Stimulated activated CD4-positive, alpha-beta T cell treated with anti-CD3 and anti-CD28 coated beads, Interleukin-2, amount 100 ng/mL, for 24 hours (primary cell): ENCODE results near the gene DOCK9.
"Not testable (repeated sequence)": the region's sequence is repeated elsewhere in the genome, so short reads cannot be mapped to it uniquely, and the experiment has no call there.

Experiments used
- DNase-seq, 2 donors: peaks; one replicate each; pipeline ENCODE4 v3.0.0-alpha.2; 2020

Gene DOCK9

GRCh38 chr13:98819382-98820010, 158.4 kb downstream of the DOCK9 start:
- no peak for DNase-seq

DNA sequence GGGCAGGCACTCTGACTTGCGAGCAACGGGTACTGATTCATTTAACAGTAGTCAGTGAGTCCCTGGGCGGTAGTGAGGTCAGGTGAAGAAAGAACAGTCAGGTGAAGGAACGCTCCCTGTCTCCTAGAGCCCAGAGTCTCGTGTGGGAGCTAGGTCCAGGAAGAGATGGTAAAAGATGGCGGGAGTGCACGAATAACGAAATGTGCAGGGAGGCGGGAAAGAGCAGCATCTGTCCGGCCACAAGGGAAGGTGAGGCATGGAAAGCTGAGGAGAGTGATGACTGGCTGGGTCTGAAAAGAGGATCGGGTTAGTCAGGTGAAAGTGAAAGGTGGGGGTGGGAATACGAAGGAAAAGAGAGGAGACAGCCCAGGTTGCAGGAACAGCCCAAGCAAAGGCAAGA, 161.5 kb downstream of the DOCK9 start:
- no peak for DNase-seq

DNA sequence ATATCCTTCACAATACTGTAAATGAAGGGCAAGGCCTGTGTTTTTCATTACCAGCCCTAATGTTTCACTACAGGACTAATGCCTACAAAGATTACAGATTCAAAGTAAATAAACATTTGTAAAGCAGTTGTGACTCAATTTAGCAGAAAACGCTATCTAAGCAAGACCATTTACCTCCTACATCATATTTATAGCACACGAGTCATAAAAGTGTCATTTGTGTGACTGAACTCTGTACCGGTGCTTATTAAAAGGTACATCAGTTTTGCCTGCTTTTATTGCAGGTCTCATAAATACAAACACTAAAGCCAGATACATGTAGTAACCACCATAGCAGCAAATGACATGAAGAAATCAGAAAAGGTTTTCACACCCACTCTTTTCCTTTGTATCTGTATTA, 163.9 kb downstream of the DOCK9 start:
- no peak for DNase-seq

- DNase-seq = not testable (repeated sequence)
These were observed 165.6 kb downstream of the DOCK9 start for GRCh38 chr13:98812186-98812790.

- DNase-seq = no peak
These were observed 167.1 kb downstream of the DOCK9 start for GRCh38 chr13:98810746-98811145.

- no peak for DNase-seq
These were observed 168.5 kb downstream of the DOCK9 start for GRCh38 chr13:98809345-98809777.

DNA sequence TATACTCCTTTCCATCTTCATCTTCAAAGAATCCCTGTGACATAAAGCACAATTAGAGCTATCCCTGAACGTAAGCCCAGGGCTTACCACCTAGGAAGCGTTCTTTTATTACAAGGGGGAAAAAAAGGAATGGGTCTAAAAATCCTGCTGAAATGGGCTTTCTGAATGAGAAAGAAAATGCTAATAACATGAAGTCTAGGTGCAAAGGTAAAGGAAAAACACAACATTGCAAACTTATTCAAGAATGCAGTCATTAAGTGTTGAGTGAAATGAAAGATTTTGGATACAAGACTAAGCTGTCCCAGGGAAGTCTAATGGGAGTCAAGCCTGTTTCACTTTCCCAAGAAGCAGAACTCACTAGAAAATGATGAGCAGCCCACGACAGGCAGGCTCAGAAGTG, 170.1 kb downstream of the DOCK9 start:
- DNase-seq = no peak

GRCh38 chr13:98804336-98804855, 173.5 kb downstream of the DOCK9 start:
- DNase-seq = no peak

DNA sequence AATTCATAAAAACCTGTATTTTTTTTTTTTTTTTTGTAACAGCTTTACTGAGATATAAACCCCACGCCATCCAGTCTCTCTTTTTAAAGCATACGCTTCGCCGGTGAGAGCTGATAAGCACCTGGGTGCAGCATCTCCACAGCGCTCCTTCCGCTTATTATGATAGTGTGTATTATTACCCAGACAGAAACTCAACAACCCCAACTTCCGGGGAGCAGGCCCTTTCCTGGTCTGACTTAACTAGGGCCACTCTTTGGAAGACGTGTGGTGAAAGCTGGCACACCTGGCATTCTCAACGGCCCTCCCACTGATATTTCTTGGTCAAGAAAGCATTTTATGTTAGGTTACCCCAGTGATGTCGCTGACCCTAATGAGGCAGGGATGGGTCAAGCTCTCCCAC, 173.9 kb downstream of the DOCK9 start:
- DNase-seq = no peak

GRCh38 chr13:98803111-98803561, 174.7 kb downstream of the DOCK9 start:
- DNase-seq = no peak

DNA sequence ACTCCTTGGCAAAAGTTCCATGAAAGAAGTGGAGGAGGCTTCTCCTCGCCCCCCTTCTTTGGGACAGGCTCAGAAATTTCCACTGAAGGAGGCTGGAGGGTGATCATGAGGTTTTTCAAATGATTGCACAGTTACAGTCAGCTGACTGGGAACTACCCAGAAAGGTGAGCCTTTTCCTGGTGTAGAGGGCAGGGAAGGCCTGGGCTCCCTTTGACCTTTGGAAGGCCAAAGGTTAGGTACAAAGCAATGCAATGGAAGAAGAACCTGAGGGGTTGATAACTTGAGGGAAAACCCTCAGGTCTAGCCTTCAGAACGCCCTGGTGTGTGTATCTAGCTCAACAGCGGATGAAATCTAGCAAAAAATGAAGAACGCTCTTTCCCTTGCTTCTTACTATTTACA, 175.3 kb downstream of the DOCK9 start:
- no peak for DNase-seq

- no peak for DNase-seq
These were observed 176.0 kb downstream of the DOCK9 start for GRCh38 chr13:98801626-98802418.

- DNase-seq = no peak
These were observed 177.8 kb downstream of the DOCK9 start for GRCh38 chr13:98800078-98800477.

DNA sequence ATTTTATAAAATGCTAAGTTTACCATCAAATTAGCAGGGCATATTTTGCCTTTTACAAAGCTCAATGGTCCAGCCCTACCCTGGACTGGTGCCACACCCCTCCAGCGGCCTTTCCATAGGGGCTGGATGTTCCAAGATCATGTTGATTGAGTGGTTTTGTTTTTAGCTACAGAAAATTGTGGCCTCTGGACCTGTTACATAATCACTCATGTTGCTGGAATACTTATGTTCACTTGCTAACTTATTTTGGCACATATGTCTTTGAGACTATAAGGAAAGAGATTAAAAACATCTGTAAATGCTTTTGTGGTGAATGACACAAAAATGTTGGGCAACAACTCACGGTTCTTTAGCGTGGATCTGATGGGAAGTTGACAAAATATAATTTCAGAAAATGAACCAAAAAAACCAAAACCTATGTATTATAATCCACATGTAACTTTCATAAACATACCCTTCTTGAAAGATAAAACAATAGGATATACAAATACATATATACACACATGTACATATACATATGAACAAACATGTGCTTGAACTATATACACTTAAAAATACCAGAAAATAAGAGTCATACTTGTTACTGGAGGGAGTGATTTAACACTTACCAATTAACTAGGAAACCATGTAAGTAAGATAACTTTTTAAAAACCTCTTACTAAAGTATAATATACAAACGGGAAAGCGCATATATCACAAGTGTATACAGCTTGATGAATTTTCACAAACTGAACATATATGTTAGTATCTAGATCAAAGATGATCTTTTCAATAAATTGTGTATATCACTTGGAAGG, 178.8 kb downstream of the DOCK9 start:
- no peak for DNase-seq

GRCh38 chr13:98797456-98797855, 180.4 kb downstream of the DOCK9 start:
- DNase-seq = no peak

DNA sequence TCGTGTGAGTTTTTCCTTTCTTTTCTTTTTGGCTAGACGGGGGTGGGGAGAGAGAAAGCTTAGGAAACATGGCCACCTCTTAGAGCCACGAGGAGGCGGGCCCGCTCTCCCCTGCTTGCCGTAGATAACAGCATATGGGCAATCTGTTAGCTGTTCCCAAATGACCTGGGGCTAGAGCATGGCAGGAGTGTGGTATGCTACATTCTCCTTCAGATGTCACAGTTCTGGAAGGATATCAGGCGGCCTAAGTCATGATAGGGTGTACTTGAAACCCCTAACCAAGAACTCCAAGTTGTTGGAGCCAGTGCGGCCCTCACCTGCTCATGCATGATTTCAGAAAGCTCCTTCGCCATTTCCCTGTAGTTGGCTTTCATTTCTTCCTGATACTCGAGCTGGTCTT, 181.1 kb downstream of the DOCK9 start:
- no peak for DNase-seq

DNA sequence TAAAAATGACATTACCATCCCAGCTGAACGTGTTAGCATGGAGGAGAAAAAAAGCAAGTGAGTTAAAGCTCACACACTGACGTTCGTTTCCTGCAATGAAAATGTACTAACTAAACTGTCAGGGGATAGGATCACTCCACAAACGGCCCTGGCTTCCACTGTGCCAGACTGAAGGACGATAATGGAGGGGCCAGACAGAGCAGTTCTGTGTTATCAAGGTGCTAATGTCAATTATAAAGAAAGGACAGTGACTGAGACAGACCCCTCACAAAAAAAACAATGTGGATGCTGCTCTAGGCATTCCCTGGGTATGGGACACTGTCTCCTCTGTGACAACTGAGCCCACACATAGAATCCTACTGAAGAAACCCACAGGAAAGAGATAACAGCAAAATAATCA, 181.7 kb downstream of the DOCK9 start:
- no peak for DNase-seq

- DNase-seq = no peak
These were observed 182.6 kb downstream of the DOCK9 start for GRCh38 chr13:98795220-98795619.

- no peak for DNase-seq
These were observed 183.4 kb downstream of the DOCK9 start for GRCh38 chr13:98794498-98794897.

DNA sequence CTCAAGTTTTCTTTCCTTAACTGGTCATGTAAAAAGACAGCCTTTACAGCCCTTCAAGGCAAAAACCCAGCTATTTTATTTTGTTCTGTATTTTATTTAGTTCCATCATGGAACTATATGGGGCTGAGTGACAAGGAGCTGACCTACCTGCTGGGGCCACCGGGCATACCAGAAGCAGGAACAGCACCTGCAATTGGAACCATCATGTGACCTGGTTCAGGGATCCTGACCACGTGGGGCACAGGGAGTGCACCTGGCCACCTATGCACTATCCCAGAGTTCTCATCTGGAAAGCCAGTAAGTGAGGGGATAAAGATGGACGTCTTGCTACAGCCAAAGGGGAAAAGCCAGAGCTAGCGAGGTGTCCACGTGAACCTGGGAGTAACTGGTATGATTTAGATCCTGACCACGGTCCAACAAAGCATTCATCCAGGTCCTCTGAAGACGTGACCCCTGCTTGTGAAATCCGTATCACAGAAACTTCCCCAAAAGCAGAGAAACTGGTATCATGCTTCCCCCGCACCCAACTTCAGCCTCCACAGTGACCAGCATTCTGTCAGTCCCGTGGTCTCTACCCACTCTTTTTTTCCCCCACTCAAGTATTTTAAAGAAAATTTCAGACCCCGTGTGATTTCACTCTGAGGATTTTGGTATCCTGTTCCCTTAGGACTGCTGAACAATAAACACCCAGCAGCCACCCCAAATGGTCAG, 184.9 kb downstream of the DOCK9 start:
- DNase-seq = no peak

DNA sequence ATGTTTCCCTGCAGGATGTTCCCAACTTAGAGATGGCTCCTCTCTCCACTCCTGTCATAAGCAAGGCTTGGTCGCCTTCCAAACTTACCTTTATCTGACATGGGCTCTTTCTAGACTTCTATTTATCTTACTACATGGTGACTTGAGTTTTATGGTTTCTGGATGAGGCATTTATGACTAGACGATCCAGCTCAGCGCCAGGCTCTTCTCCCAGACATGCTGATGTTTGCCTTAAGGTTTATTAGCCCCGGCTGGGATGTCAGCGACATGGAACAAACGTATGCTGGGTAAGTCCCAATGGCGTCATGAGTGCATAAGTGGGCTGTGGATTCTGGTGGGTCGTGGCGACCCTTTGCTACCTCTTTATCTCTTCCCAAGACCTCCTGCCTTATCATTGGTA, 185.5 kb downstream of the DOCK9 start:
- DNase-seq = no peak

DNA sequence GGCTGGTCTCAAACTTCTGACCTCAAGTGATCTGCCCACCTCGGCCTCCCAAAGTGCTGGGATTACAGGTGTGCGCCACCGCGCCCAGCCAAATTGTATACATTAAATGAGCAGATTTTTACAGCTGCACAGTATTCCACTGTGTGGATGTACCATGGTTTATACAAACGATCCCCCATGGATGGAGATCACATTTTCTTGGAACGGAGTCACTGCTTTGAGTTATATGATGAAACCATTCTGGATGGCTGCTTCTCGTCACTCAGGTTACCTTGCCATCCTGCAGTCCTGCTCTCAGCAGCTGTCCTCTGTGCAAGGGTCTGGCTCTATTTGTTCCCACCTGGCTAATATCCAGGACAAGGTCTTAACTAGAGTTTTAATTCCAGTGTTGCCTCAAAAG, 186.3 kb downstream of the DOCK9 start:
- DNase-seq = no peak
